Nephron progenitor cell (in vitro differentiated cells): ENCODE results near the gene KIAA0930.
"Not testable (repeated sequence)": the region's sequence is repeated elsewhere in the genome, so short reads cannot be mapped to it uniquely, and the experiment has no call there.

Experiments used
- DNase-seq: peaks from one replicate; pipeline ENCODE4 v3.0.0; 2021
- H3K27ac Mint-ChIP-seq: 2 replicates; pipeline ENCODE4 v1.8.0; 2021; ENCODE audit warnings: mild to moderate bottlenecking, moderate library complexity, mixed read lengths
- H3K27me3 Mint-ChIP-seq: 2 replicates; pipeline ENCODE4 v1.8.0; 2021; ENCODE audit warnings: mild to moderate bottlenecking, low read depth, mixed read lengths; ENCODE audit not compliant: poor library complexity
- H3K36me3 Mint-ChIP-seq: 2 replicates; pipeline ENCODE4 v1.8.0; 2021; ENCODE audit warnings: low read depth, mixed read lengths
- H3K4me1 Mint-ChIP-seq: 2 replicates; pipeline ENCODE4 v1.8.0; 2021; ENCODE audit warnings: mixed read lengths
- H3K4me3 Mint-ChIP-seq: 2 replicates; pipeline ENCODE4 v1.8.0; 2021; ENCODE audit warnings: mild to moderate bottlenecking, moderate library complexity, mixed read lengths
- H3K9me3 Mint-ChIP-seq: 2 replicates; pipeline ENCODE4 v1.8.0; 2021; ENCODE audit warnings: mild to moderate bottlenecking, moderate library complexity, mixed read lengths
- TF ChIP-seq, protein P1 (sequence below): fragments of 200-600 bp; sonication (generic); IDR thresholded peaks from 2 replicates; pipeline ENCODE4 v1.5.0; 2021; ENCODE audit warnings: antibody characterized with exemption

Gene KIAA0930

DNA sequence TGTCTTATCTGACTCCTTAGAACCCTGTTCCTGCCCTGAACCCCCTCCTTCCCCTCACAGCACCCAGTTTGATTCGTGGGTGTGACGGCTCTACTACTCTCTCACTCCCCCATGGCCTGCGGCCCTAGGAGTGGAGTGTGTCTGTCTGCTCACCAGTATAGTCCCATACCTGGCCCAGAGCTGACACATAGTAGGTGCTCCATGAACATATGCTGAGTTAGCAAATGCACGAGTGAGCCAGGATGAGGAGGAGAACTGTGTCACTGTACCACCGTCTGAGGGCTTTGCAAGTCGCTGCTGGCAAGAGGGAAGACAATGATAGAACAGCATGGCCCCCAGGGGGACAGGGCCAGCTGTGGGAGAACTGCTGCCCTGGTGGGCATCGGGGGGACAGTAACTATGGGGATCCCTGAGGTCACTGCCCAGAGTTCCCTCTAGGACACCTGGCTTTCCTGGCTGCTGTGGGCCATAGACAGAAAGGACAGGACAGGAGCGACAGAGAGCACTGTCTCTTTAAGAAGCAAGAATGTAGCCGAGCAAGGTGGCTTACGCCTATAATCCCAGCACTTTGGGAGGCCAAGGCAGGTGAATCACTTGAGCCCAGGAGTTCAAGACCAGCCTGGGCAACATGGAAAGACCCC lies 19.2 kb upstream of the KIAA0930 start:
- Mint-ChIP-seq H3K4me1 (peaks cover 14% of the 10 kb centered on the region), H3K27me3 (peaks cover 9% of the 10 kb centered on the region), H3K9me3 (peaks cover 11% of the 10 kb centered on the region), H3K36me3 (no peaks in the 10 kb centered on the region), H3K27ac (peak overlapping the region; percentile 76), H3K4me3 (no peak overlapping the region)
- TF ChIP-seq, protein P1, sequence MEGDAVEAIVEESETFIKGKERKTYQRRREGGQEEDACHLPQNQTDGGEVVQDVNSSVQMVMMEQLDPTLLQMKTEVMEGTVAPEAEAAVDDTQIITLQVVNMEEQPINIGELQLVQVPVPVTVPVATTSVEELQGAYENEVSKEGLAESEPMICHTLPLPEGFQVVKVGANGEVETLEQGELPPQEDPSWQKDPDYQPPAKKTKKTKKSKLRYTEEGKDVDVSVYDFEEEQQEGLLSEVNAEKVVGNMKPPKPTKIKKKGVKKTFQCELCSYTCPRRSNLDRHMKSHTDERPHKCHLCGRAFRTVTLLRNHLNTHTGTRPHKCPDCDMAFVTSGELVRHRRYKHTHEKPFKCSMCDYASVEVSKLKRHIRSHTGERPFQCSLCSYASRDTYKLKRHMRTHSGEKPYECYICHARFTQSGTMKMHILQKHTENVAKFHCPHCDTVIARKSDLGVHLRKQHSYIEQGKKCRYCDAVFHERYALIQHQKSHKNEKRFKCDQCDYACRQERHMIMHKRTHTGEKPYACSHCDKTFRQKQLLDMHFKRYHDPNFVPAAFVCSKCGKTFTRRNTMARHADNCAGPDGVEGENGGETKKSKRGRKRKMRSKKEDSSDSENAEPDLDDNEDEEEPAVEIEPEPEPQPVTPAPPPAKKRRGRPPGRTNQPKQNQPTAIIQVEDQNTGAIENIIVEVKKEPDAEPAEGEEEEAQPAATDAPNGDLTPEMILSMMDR = no peak
- no peak for DNase-seq

GRCh38 chr22:45257941-45258340 lies 17.2 kb upstream of the KIAA0930 start:
- H3K9me3 Mint-ChIP-seq = peaks cover 11% of the 10 kb centered on the region
- H3K27ac Mint-ChIP-seq, DNase-seq, H3K27me3 Mint-ChIP-seq, H3K4me1 Mint-ChIP-seq, H3K36me3 Mint-ChIP-seq, H3K4me3 Mint-ChIP-seq: not testable (repeated sequence)

DNA sequence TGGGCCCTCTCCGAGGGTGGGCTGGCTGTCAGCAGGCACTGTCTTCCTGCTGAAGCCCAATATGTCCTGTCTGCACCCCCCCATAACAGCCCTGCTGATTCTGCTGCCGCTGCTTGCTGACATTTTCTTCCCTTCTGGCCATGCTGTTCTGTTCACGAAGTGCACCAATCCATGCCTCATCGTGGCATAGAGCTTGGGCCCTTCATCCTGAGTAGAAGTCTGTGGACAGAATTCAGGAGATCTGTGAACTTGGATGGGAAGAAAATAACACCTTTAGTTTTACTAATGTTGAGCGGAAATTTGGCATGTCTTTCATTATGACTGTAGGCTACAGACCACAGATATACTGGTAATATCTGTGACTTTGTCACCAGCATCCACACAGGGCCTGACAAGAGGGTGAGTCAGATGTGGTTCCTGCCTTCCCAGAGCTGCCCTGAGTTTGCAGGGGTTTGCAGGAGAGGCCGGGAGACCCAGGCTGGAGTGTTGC lies 14.1 kb upstream of the KIAA0930 start:
- Mint-ChIP-seq H3K4me3 (no peak overlapping the region), H3K4me1 (no peaks in the 10 kb centered on the region), H3K27me3 (peaks cover 4% of the 10 kb centered on the region), H3K27ac (no peak overlapping the region), H3K36me3 (no peaks in the 10 kb centered on the region), H3K9me3 (peaks cover 11% of the 10 kb centered on the region)
- no peak for DNase-seq
- TF ChIP-seq, protein P1 = no peak

GRCh38 chr22:45254388-45254787 lies 13.7 kb upstream of the KIAA0930 start:
- TF ChIP-seq, protein P1 = no peak
- peaks cover 5% of the 10 kb centered on the region for H3K27me3 Mint-ChIP-seq
- H3K4me1 Mint-ChIP-seq = no peaks in the 10 kb centered on the region

DNA sequence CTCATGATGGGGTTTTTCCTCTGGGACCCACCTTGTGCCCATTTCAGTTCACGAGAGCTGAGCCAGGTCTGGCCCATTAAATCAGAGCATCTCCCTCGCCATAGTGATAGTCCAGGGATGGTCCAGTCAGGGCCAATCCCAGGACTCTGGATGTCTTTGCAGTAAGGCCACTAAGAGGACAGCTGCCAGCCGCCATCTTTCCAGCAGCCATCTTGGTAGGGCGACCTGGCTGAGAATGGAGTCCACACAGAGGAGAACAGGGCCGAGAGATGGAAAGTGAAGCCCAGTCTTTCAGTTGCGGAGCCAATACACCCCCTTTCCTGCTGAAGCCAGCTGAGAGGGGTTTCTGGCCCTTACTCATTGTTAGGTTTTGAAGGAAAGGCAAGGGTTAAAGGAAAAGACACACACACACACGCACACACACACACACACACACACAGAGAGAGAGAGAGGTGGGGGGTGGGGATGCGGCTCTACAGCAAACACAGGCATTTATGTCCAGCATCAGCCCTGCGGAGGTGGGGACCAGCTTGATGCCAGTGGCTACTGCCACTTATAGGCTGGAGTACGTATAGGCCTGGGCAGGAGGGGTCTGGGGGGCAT lies 12.4 kb upstream of the KIAA0930 start:
- Mint-ChIP-seq H3K4me1 (no peaks in the 10 kb centered on the region), H3K36me3 (no peaks in the 10 kb centered on the region), H3K4me3 (no peak overlapping the region), H3K9me3 (peaks cover 10% of the 10 kb centered on the region), H3K27me3 (peaks cover 5% of the 10 kb centered on the region), H3K27ac (no peak overlapping the region)
- TF ChIP-seq, protein P1 = no peak
- DNase-seq = no peak

More at GRCh38 chr22:45254388-45254787, 13.7 kb upstream of the KIAA0930 start:
- no peak overlapping the region for H3K4me3 Mint-ChIP-seq
- no peak overlapping the region for H3K27ac Mint-ChIP-seq
- H3K9me3 Mint-ChIP-seq = peaks cover 11% of the 10 kb centered on the region
- H3K36me3 Mint-ChIP-seq = no peaks in the 10 kb centered on the region
- DNase-seq = no peak

DNA sequence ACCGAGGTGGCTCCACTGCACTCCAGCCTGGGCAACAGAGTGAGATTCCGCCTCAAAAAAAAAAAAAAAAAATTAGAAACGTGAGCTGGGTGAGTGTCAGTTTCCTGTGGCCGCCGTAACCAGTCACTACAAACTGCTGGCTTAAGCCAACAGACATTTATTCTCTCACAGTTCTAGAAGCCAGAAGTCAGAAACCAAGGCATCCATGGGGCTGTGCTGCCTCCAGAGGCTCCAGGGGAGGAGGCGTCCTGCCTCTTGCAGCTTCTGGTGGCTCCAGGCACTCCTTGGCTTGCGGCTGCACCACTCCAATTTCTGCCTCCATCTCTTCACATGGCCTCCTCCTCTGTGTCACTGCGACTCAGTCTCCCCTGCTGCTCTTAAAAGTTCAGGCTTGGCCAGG lies 11.1 kb upstream of the KIAA0930 start:
- no peak for DNase-seq
- Mint-ChIP-seq H3K4me3 (no peak overlapping the region), H3K9me3 (no peaks in the 10 kb centered on the region), H3K4me1 (peaks cover under 1% of the 10 kb centered on the region), H3K27ac (no peak overlapping the region), H3K27me3 (peaks cover 5% of the 10 kb centered on the region), H3K36me3 (no peaks in the 10 kb centered on the region)
- TF ChIP-seq, protein P1 = no peak
